B cell (primary cell): ENCODE measurements around the gene GAL3ST2. TPM values are rescaled to one million over a fixed set of nuclear protein-coding genes. Genes with fewer than 3 reads are reported as not detected.

ENCODE experiments used
- ATAC-seq: fragments of 200-7000 bp; cut with Tn5 transposase; one replicate; pipeline ENCODE4 v1.10.0; 2021; ENCODE audit warnings: low read depth, mild to moderate bottlenecking, moderate number of reproducible peaks, moderate library complexity
- CTCF ChIA-PET: fragments of 350-600 bp; sonication (Branson Sonifier 250); formaldehyde crosslinking; loops from one replicate; lab custom pipeline; 2021; ENCODE audit warnings: antibody characterized with exemption, inconsistent platforms; lab: Charles Lee
- POLR2A ChIA-PET: fragments of 350-600 bp; sonication (Branson Sonifier 250); formaldehyde crosslinking; loops from one replicate; lab custom pipeline; 2021; ENCODE audit warnings: antibody characterized with exemption; lab: Charles Lee
- DNase-seq: peaks from one replicate; pipeline ENCODE4 v3.0.0; 2013
- H2AFZ ChIP-seq: 2 replicates; pipeline ENCODE4 v1.6.1; 2012; ENCODE audit warnings: mild to moderate bottlenecking, low read depth, low read length; ENCODE audit not compliant: insufficient read depth, poor library complexity, severe bottlenecking
- H3K27ac ChIP-seq, 2 donors: 1 replicate in 1 of 2; 2 replicates in 1 of 2; pipeline ENCODE4 v1.5.1; 2012 to 2013; ENCODE audit warnings: low read length in 2 of 2, mild to moderate bottlenecking in 2 of 2, moderate library complexity in 1 of 2
- H3K27me3 ChIP-seq, 4 experiments: fragments of 200-600 bp in 1 of 4; sonication (generic) in 1 of 4; replicated peaks in 1 of 4; 1 replicate in 2 of 4; 2 replicates in 2 of 4; pipeline versions ENCODE4 v1.6.1 to v1.7.0; 2013 to 2016; ENCODE audit warnings: low read length in 3 of 4, mild to moderate bottlenecking in 2 of 4, mixed read lengths in 1 of 4, moderate library complexity in 1 of 4; ENCODE audit not compliant: insufficient read depth in 4 of 4, control insufficient read depth in 3 of 4; ENCODE audit errors: control extremely low read depth in 1 of 4
- H3K36me3 ChIP-seq, 2 experiments: replicated peaks in 1 of 2; 1 replicate in 1 of 2; 2 replicates in 1 of 2; pipeline versions ENCODE4 v1.6.1 to v1.7.1; 2013; ENCODE audit warnings: low read length in 1 of 2; ENCODE audit not compliant: insufficient read depth in 2 of 2, control insufficient read depth in 1 of 2; ENCODE audit errors: control extremely low read depth in 1 of 2, extremely low read depth in 1 of 2
- H3K4me1 ChIP-seq, 2 donors: fragments of 200-600 bp in 1 of 2; sonication (generic) in 1 of 2; 1 replicate in 1 of 2; 2 replicates in 1 of 2; pipeline versions ENCODE4 v1.5.1 to v1.6.1; 2013 to 2017; ENCODE audit warnings: low read length in 2 of 2; ENCODE audit not compliant: control insufficient read depth in 2 of 2, insufficient read depth in 2 of 2
- H3K4me2 ChIP-seq: replicated peaks from 2 replicates; pipeline ENCODE3; 2012; ENCODE audit warnings: mild to moderate bottlenecking, low read depth, low read length; ENCODE audit not compliant: poor library complexity, severe bottlenecking
- H3K4me3 ChIP-seq, 5 experiments: fragments of 200-600 bp in 1 of 5; sonication (generic) in 1 of 5; 1 replicate in 3 of 5; 2 replicates in 2 of 5; pipeline versions ENCODE4 v1.5.1 to v1.7.0; 2011 to 2016; ENCODE audit warnings: low read length in 4 of 5, mild to moderate bottlenecking in 4 of 5, low read depth in 2 of 5, control low read depth in 1 of 5, moderate library complexity in 1 of 5; ENCODE audit not compliant: insufficient read depth in 1 of 5; ENCODE audit errors: control extremely low read depth in 1 of 5, extremely low read depth in 1 of 5
- H3K79me2 ChIP-seq: fragments of 200-600 bp; sonication (generic); one replicate; pipeline ENCODE4 v1.6.0; 2016; ENCODE audit warnings: low read length; ENCODE audit not compliant: control insufficient read depth, insufficient read depth
- H3K9ac ChIP-seq: fragments of 200-600 bp; sonication (generic); 2 replicates; pipeline ENCODE4 v1.6.1; 2017; ENCODE audit warnings: mild to moderate bottlenecking, low read length, moderate library complexity
- H3K9me3 ChIP-seq, 3 donors: one replicate each; pipeline versions ENCODE4 v1.6.1 to v1.7.1; 2013; ENCODE audit warnings: low read length in 2 of 3; ENCODE audit not compliant: control insufficient read depth in 2 of 3, insufficient read depth in 1 of 3; ENCODE audit errors: control extremely low read depth in 1 of 3
- H4K20me1 ChIP-seq: 2 replicates; pipeline ENCODE4 v1.6.0; 2012; ENCODE audit warnings: mild to moderate bottlenecking, low read length; ENCODE audit not compliant: insufficient read depth, control insufficient read depth, poor library complexity, severe bottlenecking
- H3K27ac Mint-ChIP-seq: one replicate; pipeline ENCODE4 v1.8.0; 2021; ENCODE audit warnings: mixed read lengths
- H3K27me3 Mint-ChIP-seq: one replicate; pipeline ENCODE4 v1.8.0; 2021; ENCODE audit warnings: mixed read lengths
- H3K4me1 Mint-ChIP-seq: one replicate; pipeline ENCODE4 v1.8.0; 2021; ENCODE audit warnings: mixed read lengths
- H3K4me3 Mint-ChIP-seq: one replicate; pipeline ENCODE4 v1.8.0; 2021; ENCODE audit warnings: mixed read lengths
- H3K9me3 Mint-ChIP-seq: one replicate; pipeline ENCODE4 v1.8.0; 2022; ENCODE audit warnings: mixed read lengths; ENCODE audit not compliant: insufficient read depth
- CTCF ChIP-seq: fragments of 200-600 bp; IDR thresholded peaks from one replicate; pipeline ENCODE4 v1.8.0; 2022; ENCODE audit warnings: antibody characterized with exemption, mild to moderate bottlenecking
- EZH2 ChIP-seq: IDR thresholded peaks from 2 replicates; pipeline ENCODE4 v1.6.1; 2012; ENCODE audit warnings: borderline replicate concordance, low read depth, mild to moderate bottlenecking, moderate library complexity, low read length; ENCODE audit not compliant: insufficient read depth, poor library complexity, severe bottlenecking
- WGBS: methylation state at CpG from one replicate; pipeline ENCODE4 v1.1.5; 2013; ENCODE audit warnings: missing lambda C conversion rate; ENCODE audit not compliant: insufficient coverage; 5-methylcytosine and 5-hydroxymethylcytosine counted together
- intact Hi-C: fragments of 100-400 bp; cut with micrococcal nuclease; formaldehyde crosslinking; loops from one replicate; pipeline ENCODE4 v1.10.0; 2022
- polyA plus RNA-seq: library from polyadenylated mRNA; depleted of rRNA; stranded (reverse); fragments of >200 nt; gene quantifications from 2 replicates; pipeline ENCODE4 v1.2.3, GENCODE V29; 2012
- total RNA-seq, 2 donors: library from RNA; stranded (reverse); fragments of 120-200 nt in 1 of 2; gene quantifications; 1 replicate in 1 of 2; 2 replicates in 1 of 2; pipeline versions ENCODE4 v1.2.3 to v1.2.4, GENCODE V29; 2013 to 2022

Gene GAL3ST2
- total and polyA plus RNA-seq, 2 donors (not counting 1 experiment from before 2014, with no cell fraction given): 0.10 TPM; not detected in 1

- Mint-ChIP-seq H3K27ac (no peak overlapping the region), H3K27me3 (no peaks in the 10 kb centered on the region), H3K9me3 (no peaks in the 10 kb centered on the region), H3K4me1 (peaks cover 13% of the 10 kb centered on the region), H3K4me3 (no peak overlapping the region)
- DNase-seq: no peak
- Histone ChIP-seq H3K9me3 (peaks cover 0 to 17% (median 0%) of the 10 kb centered on the region in 3 donors), H4K20me1 (no peaks in the 10 kb centered on the region), H2AFZ (no peak overlapping the region), H3K36me3 (peaks cover 0 to 7% of the 10 kb centered on the region in 2 experiments), H3K4me3 (no peak overlapping the region), H3K27ac (no peak overlapping the region), H3K4me2 (no peak overlapping the region), H3K79me2 (peaks cover 12% of the 10 kb centered on the region), H3K27me3 (no peaks in the 10 kb centered on the region), H3K9ac (no peak overlapping the region), H3K4me1 (peaks cover 0 to 9% of the 10 kb centered on the region in 2 donors)
- no peak for ATAC-seq
- ChIA-PET CTCF (no interaction called here), POLR2A (no interaction called here)
- 71% methylated on average over 10 of the region's 12 CpGs for WGBS
- intact Hi-C loops: no loop called here
- TF ChIP-seq EZH2: no peak
- TF ChIP-seq CTCF: no peak
Measured at GRCh38 chr2:241739651-241740050, 37.0 kb upstream of the GAL3ST2 start.

- TF ChIP-seq CTCF: no peak
- TF ChIP-seq EZH2: no peak
- H3K36me3 ChIP-seq: peaks cover 0 to 11% of the 10 kb centered on the region in 2 experiments
- H4K20me1 ChIP-seq: no peaks in the 10 kb centered on the region
- no peak overlapping the region for H3K27ac ChIP-seq
- H3K79me2 ChIP-seq: peaks cover 4% of the 10 kb centered on the region
- H3K4me1 ChIP-seq: peaks cover 0 to 3% of the 10 kb centered on the region in 2 donors
- peaks cover 0 to 13% (median 0%) of the 10 kb centered on the region in 3 donors for H3K9me3 ChIP-seq
- no peak overlapping the region for H3K4me3 Mint-ChIP-seq
- DNase-seq (no peak), ATAC-seq (no peak)
- H3K4me1 Mint-ChIP-seq: peaks cover 10% of the 10 kb centered on the region
- H3K27me3 ChIP-seq: no peaks in the 10 kb centered on the region
- intact Hi-C loops: no loop called here
- H3K9me3 Mint-ChIP-seq: no peaks in the 10 kb centered on the region
- H3K4me2 ChIP-seq: no peak overlapping the region
- ChIA-PET POLR2A (no interaction called here), CTCF (interaction anchor here (1.0 kb wide), 1 partner anchor 97 kb away, joined by 3 read pairs; no protein-coding TSS in a partner anchor)
- WGBS: 73% methylated on average over 4 of the region's 10 CpGs
- H3K27ac Mint-ChIP-seq: no peak overlapping the region
- H3K27me3 Mint-ChIP-seq: no peaks in the 10 kb centered on the region
- H3K4me3 ChIP-seq: no peak overlapping the region
- H3K9ac ChIP-seq: no peak overlapping the region
- no peak overlapping the region for H2AFZ ChIP-seq
Measured at GRCh38 chr2:241741016-241741415, 35.6 kb upstream of the GAL3ST2 start.
